ENCODE data around the gene OCA2.
"Not testable (repeated sequence)": the region's sequence is repeated elsewhere in the genome, so short reads cannot be mapped to it uniquely, and the experiment has no call there.

GRCh38 chr15:28008175-28008574, 90.9 kb downstream of the OCA2 start:
- not testable (repeated sequence) for TF ChIP-seq CTCF (IDR thresholded peaks at IDR 0.05; ENCODE audit: insufficient read depth, low read length); POLR2AphosphoS5 (IDR thresholded peaks at IDR 0.05; ENCODE audit: low read depth); REST (IDR thresholded peaks at IDR 0.05; ENCODE audit: insufficient replicate concordance, low read depth); GABPA (IDR thresholded peaks at IDR 0.05; ENCODE audit: low read depth)

Data from HL-60 (cell line).